Ishikawa (cell line): Measurements from ENCODE around the gene NTN1.

Experiments
- CEBPB ChIP-seq: IDR thresholded peaks from 2 replicates; pipeline ENCODE4 v1.6.1; 2012
- CREB1 ChIP-seq: IDR thresholded peaks from 2 replicates; pipeline ENCODE4 v1.6.1; 2012; ENCODE audit warnings: low read depth
- EGR1 ChIP-seq: IDR thresholded peaks from 2 replicates; pipeline ENCODE4 v1.6.1; 2012
- EP300 ChIP-seq: IDR thresholded peaks from 2 replicates; pipeline ENCODE4 v1.6.1; 2012; ENCODE audit warnings: borderline replicate concordance
- FOXM1 ChIP-seq: IDR thresholded peaks from 2 replicates; pipeline ENCODE4 v1.6.1; 2012; ENCODE audit warnings: low read depth, borderline replicate concordance
- MAX ChIP-seq: IDR thresholded peaks from 2 replicates; pipeline ENCODE4 v1.6.1; 2012
- NFIC ChIP-seq: IDR thresholded peaks from 2 replicates; pipeline ENCODE4 v1.6.1; 2012
- RAD21 ChIP-seq: IDR thresholded peaks from 2 replicates; pipeline ENCODE4 v1.6.1; 2012; ENCODE audit warnings: low read depth
- REST ChIP-seq: IDR thresholded peaks from 2 replicates; pipeline ENCODE4 v1.6.1; 2012; ENCODE audit warnings: low read depth, mild to moderate bottlenecking
- TAF1 ChIP-seq: IDR thresholded peaks from 2 replicates; pipeline ENCODE4 v1.6.1; 2012; ENCODE audit warnings: low read depth, mild to moderate bottlenecking
- TCF12 ChIP-seq: IDR thresholded peaks from 2 replicates; pipeline ENCODE4 v1.6.1; 2012; ENCODE audit warnings: low read depth
- TEAD4 ChIP-seq: IDR thresholded peaks from 2 replicates; pipeline ENCODE4 v1.6.1; 2012
- USF1 ChIP-seq: IDR thresholded peaks from 2 replicates; pipeline ENCODE4 v1.6.1; 2012
- YY1 ChIP-seq: IDR thresholded peaks from 2 replicates; pipeline ENCODE4 v1.6.1; 2012; ENCODE audit warnings: low read depth
- ZBTB7A ChIP-seq: IDR thresholded peaks from 2 replicates; pipeline ENCODE4 v1.6.1; 2012; ENCODE audit warnings: low read depth

The NTN1 gene

GRCh38 chr17:9158544-9159452 lies 137.5 kb downstream of the NTN1 start:
- TF ChIP-seq YY1: no peak

- TF ChIP-seq EGR1 (no peak), NFIC (no peak), TAF1 (no peak), CREB1 (no peak), YY1 (no peak), TEAD4 (no peak), REST (no peak), CEBPB (no peak), USF1 (no peak), EP300 (no peak), FOXM1 (no peak), TCF12 (no peak), ZBTB7A (no peak), RAD21 (no peak), MAX (no peak)
These were observed 141.1 kb downstream of the NTN1 start for GRCh38 chr17:9162275-9162985.

GRCh38 chr17:9166788-9167187 lies 145.5 kb downstream of the NTN1 start:
- TF ChIP-seq FOXM1 (no peak), TCF12 (no peak), YY1 (no peak), TAF1 (no peak), EP300 (no peak), REST (no peak), CEBPB (no peak), TEAD4 (no peak), EGR1 (no peak), MAX (no peak), ZBTB7A (no peak), USF1 (no peak), RAD21 (no peak)

GRCh38 chr17:9167379-9167778 lies 146.1 kb downstream of the NTN1 start:
- no peak for TF ChIP-seq RAD21

GRCh38 chr17:9169116-9169515 lies 147.8 kb downstream of the NTN1 start:
- TF ChIP-seq RAD21 (no peak), YY1 (no peak), CEBPB (no peak), TAF1 (no peak), NFIC (no peak), TEAD4 (0 out of 2 replicates have a peak, but pooled peaks have one; percentile 11), CREB1 (no peak)

- no peak for TF ChIP-seq MAX
- no peak for TF ChIP-seq ZBTB7A
- TF ChIP-seq CREB1: no peak
- TF ChIP-seq EP300: no peak
- no peak for TF ChIP-seq FOXM1
- no peak for TF ChIP-seq NFIC
- no peak for TF ChIP-seq YY1
- TF ChIP-seq TCF12: no peak
- TF ChIP-seq RAD21: no peak
These were observed 149.0 kb downstream of the NTN1 start for GRCh38 chr17:9170336-9170735.
